Hepatocyte (in vitro differentiated cells): ENCODE data around the gene HDGFL2. TPM values are rescaled to one million over a fixed set of nuclear protein-coding genes. Genes with fewer than 3 reads are reported as not detected.

Source experiments
- DNase-seq: peaks from one replicate; pipeline ENCODE4 v3.0.0-alpha.2; 2016; ENCODE audit warnings: low spot score
- H2AFZ ChIP-seq: fragments of 200-600 bp; sonication (generic); 2 replicates; pipeline ENCODE4 v1.6.0; 2016; ENCODE audit warnings: antibody characterized with exemption, mild to moderate bottlenecking
- H3K27ac ChIP-seq: fragments of 200-600 bp; sonication (generic); 2 replicates; pipeline ENCODE4 v1.5.1; 2016; ENCODE audit warnings: mild to moderate bottlenecking
- H3K27me3 ChIP-seq: fragments of 200-600 bp; sonication (generic); 2 replicates; pipeline ENCODE4 v1.6.1; 2016
- H3K36me3 ChIP-seq: fragments of 200-600 bp; sonication (generic); replicated peaks from 2 replicates; pipeline ENCODE4 v1.5.1; 2016; ENCODE audit warnings: low read depth; ENCODE audit not compliant: insufficient read depth
- H3K4me1 ChIP-seq: fragments of 200-600 bp; sonication (generic); 2 replicates; pipeline ENCODE4 v1.5.1; 2016; ENCODE audit warnings: mild to moderate bottlenecking, moderate library complexity; ENCODE audit not compliant: insufficient read depth
- H3K4me2 ChIP-seq: fragments of 200-600 bp; sonication (generic); 2 replicates; pipeline ENCODE4 v1.6.0; 2016
- H3K4me3 ChIP-seq: fragments of 200-600 bp; sonication (generic); 2 replicates; pipeline ENCODE4 v1.5.1; 2016; ENCODE audit warnings: mild to moderate bottlenecking
- H3K79me2 ChIP-seq: fragments of 200-600 bp; sonication (generic); 2 replicates; pipeline ENCODE4 v1.6.0; 2017; ENCODE audit warnings: mild to moderate bottlenecking
- H3K9me2 ChIP-seq: fragments of 200-600 bp; sonication (generic); replicated peaks from 2 replicates; pipeline ENCODE4 v1.6.0; 2017; ENCODE audit warnings: mild to moderate bottlenecking; ENCODE audit not compliant: insufficient read depth
- H3K9me3 ChIP-seq: fragments of 200-600 bp; sonication (generic); 2 replicates; pipeline ENCODE4 v1.5.1; 2016; ENCODE audit warnings: low read depth, mild to moderate bottlenecking
- H4K20me1 ChIP-seq: fragments of 200-600 bp; sonication (generic); 2 replicates; pipeline ENCODE4 v1.6.0; 2016; ENCODE audit warnings: mild to moderate bottlenecking; ENCODE audit not compliant: insufficient read depth, poor library complexity, severe bottlenecking
- CTCF ChIP-seq: fragments of 200-600 bp; sonication (generic); IDR thresholded peaks from 2 replicates; pipeline ENCODE4 v1.5.1; 2016; ENCODE audit warnings: antibody characterized with exemption, mild to moderate bottlenecking; ENCODE audit not compliant: poor library complexity
- EZH2 ChIP-seq: fragments of 200-600 bp; sonication (generic); IDR thresholded peaks from 2 replicates; pipeline ENCODE4 v1.6.1; 2016; ENCODE audit warnings: antibody characterized with exemption, mild to moderate bottlenecking, borderline replicate concordance
- EZH2phosphoT487 ChIP-seq: fragments of 200-600 bp; sonication (generic); IDR thresholded peaks from one replicate; pipeline ENCODE4 v1.6.1; 2018; ENCODE audit warnings: antibody characterized with exemption, mild to moderate bottlenecking, low read depth, moderate library complexity; ENCODE audit not compliant: unreplicated experiment, severe bottlenecking
- WGBS: methylation state at CpG from one replicate; pipeline ENCODE4 v1.1.6; 2016; ENCODE audit warnings: low lambda C conversion rate; ENCODE audit errors: missing lambda C conversion rate; 5-methylcytosine and 5-hydroxymethylcytosine counted together
- polyA plus RNA-seq: library from polyadenylated mRNA; unstranded; fragments of >200 nt; fragmentation: Nextera tagmentation; extraction: Ambion mirVana; gene quantifications from 2 replicates; pipeline ENCODE4 v1.2.1, GENCODE V29; 2016
- total RNA-seq: library from RNA; depleted of rRNA; stranded (reverse); fragments of >200 nt; gene quantifications from 2 replicates; pipeline ENCODE4 v1.2.3, GENCODE V29; 2014

Gene HDGFL2
- total and polyA plus RNA-seq, 2 experiments from 2014 or later: 50.3 to 73.2 TPM

GRCh38 chr19:4494691-4495064, 22.6 kb downstream of the HDGFL2 start:
- Histone ChIP-seq H3K4me2 (no peak overlapping the region), H3K79me2 (no peaks in the 10 kb centered on the region), H3K4me3 (no peak overlapping the region), H3K9me2 (no peaks in the 10 kb centered on the region), H2AFZ (no peak overlapping the region), H4K20me1 (no peaks in the 10 kb centered on the region), H3K27me3 (no peaks in the 10 kb centered on the region), H3K9me3 (no peaks in the 10 kb centered on the region), H3K36me3 (no peaks in the 10 kb centered on the region), H3K27ac (no peak overlapping the region), H3K4me1 (no peaks in the 10 kb centered on the region)
- no peak for TF ChIP-seq CTCF
- TF ChIP-seq EZH2phosphoT487: no peak
- TF ChIP-seq EZH2: no peak
- no peak for DNase-seq
- WGBS: 93% methylated on average over 6 of the region's 8 CpGs

- DNase-seq: no peak
- no peak for TF ChIP-seq EZH2
- H3K9me2 ChIP-seq: no peaks in the 10 kb centered on the region
- H3K27ac ChIP-seq: no peak overlapping the region
- H3K4me2 ChIP-seq: no peak overlapping the region
- no peaks in the 10 kb centered on the region for H3K27me3 ChIP-seq
- H3K36me3 ChIP-seq: no peaks in the 10 kb centered on the region
- H4K20me1 ChIP-seq: no peaks in the 10 kb centered on the region
- H2AFZ ChIP-seq: no peak overlapping the region
- H3K4me3 ChIP-seq: no peak overlapping the region
- no peaks in the 10 kb centered on the region for H3K79me2 ChIP-seq
- 90% methylated on average over 8 of the region's 12 CpGs for WGBS
- no peaks in the 10 kb centered on the region for H3K4me1 ChIP-seq
- no peaks in the 10 kb centered on the region for H3K9me3 ChIP-seq
These were observed 23.4 kb downstream of the HDGFL2 start for GRCh38 chr19:4495471-4495870.

- TF ChIP-seq CTCF (no peak), EZH2phosphoT487 (no peak), EZH2 (no peak)
- DNase-seq: no peak
- Histone ChIP-seq H2AFZ (no peak overlapping the region), H3K9me2 (no peaks in the 10 kb centered on the region), H3K9me3 (no peaks in the 10 kb centered on the region), H3K36me3 (no peaks in the 10 kb centered on the region), H3K27ac (no peak overlapping the region), H3K27me3 (no peaks in the 10 kb centered on the region), H3K79me2 (no peaks in the 10 kb centered on the region), H4K20me1 (no peaks in the 10 kb centered on the region), H3K4me2 (no peak overlapping the region), H3K4me3 (no peak overlapping the region), H3K4me1 (no peaks in the 10 kb centered on the region)
- WGBS: 98% methylated on average over 16 of the region's 18 CpGs
These were observed 24.2 kb downstream of the HDGFL2 start for GRCh38 chr19:4496304-4496703.

GRCh38 chr19:4497770-4498389, 25.8 kb downstream of the HDGFL2 start:
- no peaks in the 10 kb centered on the region for H3K36me3 ChIP-seq
- no peaks in the 10 kb centered on the region for H3K27me3 ChIP-seq
- H2AFZ ChIP-seq: no peak overlapping the region
- no peak overlapping the region for H3K4me3 ChIP-seq
- no peak overlapping the region for H3K27ac ChIP-seq
- WGBS: 93% methylated on average over 24 of the region's 25 CpGs
- no peak for TF ChIP-seq EZH2
- TF ChIP-seq CTCF: no peak
- TF ChIP-seq EZH2phosphoT487: no peak
- H3K9me3 ChIP-seq: no peaks in the 10 kb centered on the region
- no peaks in the 10 kb centered on the region for H3K4me1 ChIP-seq
- no peak overlapping the region for H3K4me2 ChIP-seq
- H3K9me2 ChIP-seq: no peaks in the 10 kb centered on the region
- H4K20me1 ChIP-seq: no peaks in the 10 kb centered on the region
- no peaks in the 10 kb centered on the region for H3K79me2 ChIP-seq
- no peak for DNase-seq
